GM23248 (cell line): ENCODE data around the gene RPS6KA5.

Experiments
- EZH2 ChIP-seq: fragments of 200-600 bp; sonication (generic); IDR thresholded peaks from 2 replicates; pipeline ENCODE4 v1.6.1; 2018; ENCODE audit warnings: antibody characterized with exemption, mild to moderate bottlenecking; ENCODE audit not compliant: insufficient read depth, poor library complexity, severe bottlenecking
- EZH2phosphoT487 ChIP-seq: fragments of 200-600 bp; sonication (generic); IDR thresholded peaks from 2 replicates; pipeline ENCODE4 v1.6.1; 2018; ENCODE audit warnings: antibody characterized with exemption, moderate library complexity, mild to moderate bottlenecking, low read depth; ENCODE audit not compliant: insufficient read depth

DNA sequence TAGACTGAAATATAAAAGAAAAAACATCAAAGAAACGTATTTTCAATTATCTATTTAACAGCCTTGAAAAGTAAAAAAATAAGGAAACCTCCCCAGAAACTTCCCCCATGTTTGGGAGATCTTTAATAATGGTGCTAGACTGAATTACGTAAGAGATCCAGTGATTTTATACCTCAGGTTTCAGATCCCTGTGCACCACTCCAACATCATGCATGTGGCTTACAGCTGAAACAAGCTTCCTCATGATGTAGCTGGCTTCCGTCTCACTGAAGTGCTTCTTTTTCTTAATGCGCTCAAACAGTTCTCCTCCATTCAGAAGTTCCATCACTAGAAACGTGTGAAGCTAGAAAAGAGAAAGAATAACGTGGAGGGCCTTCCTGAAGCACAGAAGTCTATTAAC lies 166.2 kb downstream of the RPS6KA5 start:
- TF ChIP-seq EZH2 (no peak), EZH2phosphoT487 (no peak)
